Upper lobe of right lung (tissue), 1 donor: ENCODE measurements around the gene KRTAP5-3. TPM values are rescaled to one million over a fixed set of nuclear protein-coding genes. Genes with fewer than 3 reads are reported as not detected.

Experiments used
- ATAC-seq: fragments of 200-7000 bp; cut with Tn5 transposase; one replicate; pipeline ENCODE4 v1.9.1; 2020; ENCODE audit warnings: mild to moderate bottlenecking, moderate library complexity
- DNase-seq: peaks from one replicate; pipeline ENCODE4 v3.0.0-alpha.2; 2020
- H3K27ac ChIP-seq: fragments of 200-600 bp; one replicate; pipeline ENCODE4 v1.8.0; 2022
- H3K27me3 ChIP-seq: fragments of 200-600 bp; one replicate; pipeline ENCODE4 v1.8.0; 2022; ENCODE audit warnings: mild to moderate bottlenecking
- H3K36me3 ChIP-seq: fragments of 200-600 bp; one replicate; pipeline ENCODE4 v1.8.0; 2022
- H3K4me1 ChIP-seq: fragments of 200-600 bp; one replicate; pipeline ENCODE4 v1.8.0; 2022
- H3K4me3 ChIP-seq: fragments of 200-600 bp; one replicate; pipeline ENCODE4 v1.8.0; 2022; ENCODE audit warnings: mild to moderate bottlenecking
- H3K9me3 ChIP-seq: fragments of 200-600 bp; one replicate; pipeline ENCODE4 v1.8.0; 2022
- CTCF ChIP-seq: fragments of 200-600 bp; IDR thresholded peaks from one replicate; pipeline ENCODE4 v1.8.0; 2022; ENCODE audit warnings: antibody characterized with exemption
- intact Hi-C: fragments of 100-400 bp; cut with DNase I; formaldehyde crosslinking; loops from one replicate; pipeline ENCODE4 v1.11.0; 2022
- total RNA-seq: library from RNA; stranded (reverse); fragmentation: NEBNext Ultra II Directional; extraction: Animal tissue kit (Norgen Biotek cat#: 25700); gene quantifications from one replicate; pipeline ENCODE4 v1.2.1, GENCODE V29; 2021
- donor health status: DM: no; HTN: yes; CAD: no; lungs with severe emphysema.

Gene KRTAP5-3
- total RNA-seq, 1 donor from 2014 or later, result not detected

GRCh38 chr11:1570001-1570453, 38.2 kb downstream of the KRTAP5-3 start:
- no peak for DNase-seq
- Histone ChIP-seq H3K27ac (no peak overlapping the region), H3K27me3 (no peaks in the 10 kb centered on the region), H3K9me3 (no peaks in the 10 kb centered on the region), H3K36me3 (no peaks in the 10 kb centered on the region), H3K4me1 (peaks cover 15% of the 10 kb centered on the region), H3K4me3 (no peak overlapping the region)
- no peak for ATAC-seq
- intact Hi-C loops, result no loop called here
- no peak for TF ChIP-seq CTCF

GRCh38 chr11:1569251-1569780, 38.9 kb downstream of the KRTAP5-3 start:
- DNase-seq, result peak; percentile 44
- intact Hi-C loops, result no loop called here
- Histone ChIP-seq H3K4me1 (peaks cover 13% of the 10 kb centered on the region), H3K36me3 (no peaks in the 10 kb centered on the region), H3K27ac (no peak overlapping the region), H3K9me3 (no peaks in the 10 kb centered on the region), H3K4me3 (no peak overlapping the region), H3K27me3 (no peaks in the 10 kb centered on the region)
- ATAC-seq, result no peak
- no peak for TF ChIP-seq CTCF

GRCh38 chr11:1568441-1568911, 39.8 kb downstream of the KRTAP5-3 start:
- Histone ChIP-seq H3K27me3 (no peaks in the 10 kb centered on the region), H3K4me1 (peaks cover 5% of the 10 kb centered on the region), H3K4me3 (no peak overlapping the region), H3K27ac (no peak overlapping the region), H3K36me3 (no peaks in the 10 kb centered on the region), H3K9me3 (no peaks in the 10 kb centered on the region)
- intact Hi-C loops, result no loop called here
- ATAC-seq (no peak), DNase-seq (peak; percentile 63)
- TF ChIP-seq CTCF, result no peak

- no peaks in the 10 kb centered on the region for H3K9me3 ChIP-seq
- no peak overlapping the region for H3K27ac ChIP-seq
- DNase-seq (no peak), ATAC-seq (no peak)
- H3K4me3 ChIP-seq, result no peak overlapping the region
- H3K4me1 ChIP-seq, result no peaks in the 10 kb centered on the region
- no peak for TF ChIP-seq CTCF
- intact Hi-C loops, result no loop called here
- no peaks in the 10 kb centered on the region for H3K36me3 ChIP-seq
- H3K27me3 ChIP-seq, result no peaks in the 10 kb centered on the region
Measured at GRCh38 chr11:1567721-1568100, 40.6 kb downstream of the KRTAP5-3 start.

GRCh38 chr11:1567052-1567720, 41.1 kb downstream of the KRTAP5-3 start:
- no peaks in the 10 kb centered on the region for H3K4me1 ChIP-seq
- H3K27ac ChIP-seq, result no peak overlapping the region
- H3K4me3 ChIP-seq, result no peak overlapping the region
- DNase-seq (no peak), ATAC-seq (no peak)
- no peaks in the 10 kb centered on the region for H3K27me3 ChIP-seq
- H3K36me3 ChIP-seq, result no peaks in the 10 kb centered on the region
- no peaks in the 10 kb centered on the region for H3K9me3 ChIP-seq
- TF ChIP-seq CTCF, result no peak
- intact Hi-C loops, result no loop called here
